ENCODE results near the gene CLK1. TPM values are rescaled to one million over a fixed set of nuclear protein-coding genes. Genes with fewer than 3 reads are reported as not detected.

Gene CLK1
- total and polyA plus RNA-seq, 2 of the 13 experiments (the other 11 are each of a cell fraction or from before 2014, with no cell fraction given): 66.6 to 101 TPM

DNA sequence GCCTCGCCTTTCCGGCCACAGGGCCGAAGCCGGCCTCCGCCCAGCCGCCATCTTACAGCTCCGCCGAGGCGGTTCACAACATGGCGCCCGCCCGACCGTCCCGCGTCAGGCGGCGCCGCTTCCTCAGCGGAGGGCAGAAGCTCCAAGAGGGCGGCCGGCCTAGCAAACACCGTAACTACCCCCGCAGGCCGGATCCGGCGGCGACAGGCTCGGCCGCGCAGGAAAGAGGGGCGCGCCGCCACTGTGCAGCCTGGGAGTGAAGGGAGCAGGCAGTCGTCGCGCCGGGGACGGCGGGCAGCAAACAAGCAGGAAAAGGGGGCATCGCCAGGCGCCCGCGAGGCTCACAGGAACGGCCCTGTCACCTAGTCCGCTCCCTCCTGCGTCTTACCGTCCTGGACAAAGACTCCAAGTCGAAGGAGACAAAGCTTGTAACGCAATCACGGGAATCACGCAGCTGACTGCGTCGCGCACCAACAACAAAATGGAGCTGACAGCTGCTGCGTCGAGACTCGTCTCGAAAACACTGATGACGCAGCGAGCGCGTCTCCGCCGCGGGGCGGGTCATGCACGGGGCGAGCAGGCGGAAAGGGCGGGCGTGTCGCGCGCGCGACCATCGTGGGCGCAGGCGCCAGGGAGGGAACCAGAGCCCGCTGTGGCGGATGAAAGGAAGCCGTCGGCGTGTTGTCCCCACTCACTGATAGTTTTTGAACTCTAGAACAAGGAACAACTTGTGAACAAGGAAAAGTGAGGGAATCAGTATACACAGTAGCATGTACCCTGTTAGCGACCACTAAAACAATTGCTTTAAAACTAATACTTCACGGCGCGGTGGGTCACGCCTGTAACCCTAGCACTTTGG is at the start of gene CLK1 (continued):
- TF ChIP-seq, protein P1, sequence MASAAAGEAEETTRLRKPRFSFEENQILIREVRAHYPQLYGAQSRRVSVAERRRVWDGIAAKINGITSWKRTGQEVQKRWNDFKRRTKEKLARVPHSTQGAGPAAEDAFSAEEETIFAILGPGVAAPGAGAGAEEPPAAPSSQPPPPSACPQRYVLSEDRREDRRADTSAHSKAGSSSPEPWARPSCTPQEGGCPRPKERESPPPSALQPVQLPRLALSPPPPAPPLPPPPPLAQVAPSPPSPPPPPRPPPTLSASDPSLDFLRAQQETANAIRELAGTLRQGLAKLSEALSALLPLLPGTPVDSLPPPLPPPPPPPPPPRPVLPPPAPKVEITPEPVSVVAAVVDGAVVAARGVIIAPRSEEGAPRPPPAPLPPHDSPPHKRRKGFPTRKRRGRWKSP (CRISPR knock-in tag; IDR thresholded peaks at IDR 0.05): peak; percentile 94
- TF ChIP-seq TARDBP (CRISPR knock-in tag; IDR thresholded peaks at IDR 0.05) (peak; percentile 95), IKZF1 (IDR thresholded peaks at IDR 0.05) (no peak), HDAC6 (IDR thresholded peaks at IDR 0.05; ENCODE audit: low read depth, low read length) (no peak), SRSF1 (optimal IDR thresholded peaks at IDR 0.05; ENCODE audit: low read depth, low read length) (peak; percentile 77), ZNF496 (CRISPR knock-in tag; IDR thresholded peaks at IDR 0.05; ENCODE audit: insufficient replicate concordance) (no peak), TRIM24 (CRISPR knock-in tag; IDR thresholded peaks at IDR 0.05) (0 out of 2 replicates have a peak, but pooled peaks have one; percentile 56), RFX1 (IDR thresholded peaks at IDR 0.05) (no peak), ZNF460 (CRISPR knock-in tag; IDR thresholded peaks at IDR 0.05; ENCODE audit: borderline replicate concordance) (peak; percentile 72), ZNF124 (CRISPR knock-in tag; IDR thresholded peaks at IDR 0.05) (peak; percentile 94), ZBTB1 (CRISPR knock-in tag; IDR thresholded peaks at IDR 0.05; ENCODE audit: borderline replicate concordance) (0 out of 2 replicates have a peak, but pooled peaks have one; percentile 65), ATF7-NPFF (CRISPR knock-in tag; IDR thresholded peaks at IDR 0.05; ENCODE audit: low read depth) (peak; percentile 98), ARNT2 (CRISPR knock-in tag; IDR thresholded peaks at IDR 0.05; ENCODE audit: low read depth) (peak; percentile 98), ZNF775 (CRISPR knock-in tag; IDR thresholded peaks at IDR 0.05; ENCODE audit: borderline replicate concordance) (peak; percentile 91; the same call in 1 of the 2 replicates)
- TF ChIP-seq, protein P2, sequence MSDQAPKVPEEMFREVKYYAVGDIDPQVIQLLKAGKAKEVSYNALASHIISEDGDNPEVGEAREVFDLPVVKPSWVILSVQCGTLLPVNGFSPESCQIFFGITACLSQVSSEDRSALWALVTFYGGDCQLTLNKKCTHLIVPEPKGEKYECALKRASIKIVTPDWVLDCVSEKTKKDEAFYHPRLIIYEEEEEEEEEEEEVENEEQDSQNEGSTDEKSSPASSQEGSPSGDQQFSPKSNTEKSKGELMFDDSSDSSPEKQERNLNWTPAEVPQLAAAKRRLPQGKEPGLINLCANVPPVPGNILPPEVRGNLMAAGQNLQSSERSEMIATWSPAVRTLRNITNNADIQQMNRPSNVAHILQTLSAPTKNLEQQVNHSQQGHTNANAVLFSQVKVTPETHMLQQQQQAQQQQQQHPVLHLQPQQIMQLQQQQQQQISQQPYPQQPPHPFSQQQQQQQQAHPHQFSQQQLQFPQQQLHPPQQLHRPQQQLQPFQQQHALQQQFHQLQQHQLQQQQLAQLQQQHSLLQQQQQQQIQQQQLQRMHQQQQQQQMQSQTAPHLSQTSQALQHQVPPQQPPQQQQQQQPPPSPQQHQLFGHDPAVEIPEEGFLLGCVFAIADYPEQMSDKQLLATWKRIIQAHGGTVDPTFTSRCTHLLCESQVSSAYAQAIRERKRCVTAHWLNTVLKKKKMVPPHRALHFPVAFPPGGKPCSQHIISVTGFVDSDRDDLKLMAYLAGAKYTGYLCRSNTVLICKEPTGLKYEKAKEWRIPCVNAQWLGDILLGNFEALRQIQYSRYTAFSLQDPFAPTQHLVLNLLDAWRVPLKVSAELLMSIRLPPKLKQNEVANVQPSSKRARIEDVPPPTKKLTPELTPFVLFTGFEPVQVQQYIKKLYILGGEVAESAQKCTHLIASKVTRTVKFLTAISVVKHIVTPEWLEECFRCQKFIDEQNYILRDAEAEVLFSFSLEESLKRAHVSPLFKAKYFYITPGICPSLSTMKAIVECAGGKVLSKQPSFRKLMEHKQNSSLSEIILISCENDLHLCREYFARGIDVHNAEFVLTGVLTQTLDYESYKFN (CRISPR knock-in tag; conservative IDR thresholded peaks at IDR 0.05): peak; percentile 75; the same call in 1 of the 2 replicates
- TF ChIP-seq, protein P3, sequence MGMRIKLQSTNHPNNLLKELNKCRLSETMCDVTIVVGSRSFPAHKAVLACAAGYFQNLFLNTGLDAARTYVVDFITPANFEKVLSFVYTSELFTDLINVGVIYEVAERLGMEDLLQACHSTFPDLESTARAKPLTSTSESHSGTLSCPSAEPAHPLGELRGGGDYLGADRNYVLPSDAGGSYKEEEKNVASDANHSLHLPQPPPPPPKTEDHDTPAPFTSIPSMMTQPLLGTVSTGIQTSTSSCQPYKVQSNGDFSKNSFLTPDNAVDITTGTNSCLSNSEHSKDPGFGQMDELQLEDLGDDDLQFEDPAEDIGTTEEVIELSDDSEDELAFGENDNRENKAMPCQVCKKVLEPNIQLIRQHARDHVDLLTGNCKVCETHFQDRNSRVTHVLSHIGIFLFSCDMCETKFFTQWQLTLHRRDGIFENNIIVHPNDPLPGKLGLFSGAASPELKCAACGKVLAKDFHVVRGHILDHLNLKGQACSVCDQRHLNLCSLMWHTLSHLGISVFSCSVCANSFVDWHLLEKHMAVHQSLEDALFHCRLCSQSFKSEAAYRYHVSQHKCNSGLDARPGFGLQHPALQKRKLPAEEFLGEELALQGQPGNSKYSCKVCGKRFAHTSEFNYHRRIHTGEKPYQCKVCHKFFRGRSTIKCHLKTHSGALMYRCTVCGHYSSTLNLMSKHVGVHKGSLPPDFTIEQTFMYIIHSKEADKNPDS (CRISPR knock-in tag; IDR thresholded peaks at IDR 0.05): no peak
- TF ChIP-seq, protein P4, sequence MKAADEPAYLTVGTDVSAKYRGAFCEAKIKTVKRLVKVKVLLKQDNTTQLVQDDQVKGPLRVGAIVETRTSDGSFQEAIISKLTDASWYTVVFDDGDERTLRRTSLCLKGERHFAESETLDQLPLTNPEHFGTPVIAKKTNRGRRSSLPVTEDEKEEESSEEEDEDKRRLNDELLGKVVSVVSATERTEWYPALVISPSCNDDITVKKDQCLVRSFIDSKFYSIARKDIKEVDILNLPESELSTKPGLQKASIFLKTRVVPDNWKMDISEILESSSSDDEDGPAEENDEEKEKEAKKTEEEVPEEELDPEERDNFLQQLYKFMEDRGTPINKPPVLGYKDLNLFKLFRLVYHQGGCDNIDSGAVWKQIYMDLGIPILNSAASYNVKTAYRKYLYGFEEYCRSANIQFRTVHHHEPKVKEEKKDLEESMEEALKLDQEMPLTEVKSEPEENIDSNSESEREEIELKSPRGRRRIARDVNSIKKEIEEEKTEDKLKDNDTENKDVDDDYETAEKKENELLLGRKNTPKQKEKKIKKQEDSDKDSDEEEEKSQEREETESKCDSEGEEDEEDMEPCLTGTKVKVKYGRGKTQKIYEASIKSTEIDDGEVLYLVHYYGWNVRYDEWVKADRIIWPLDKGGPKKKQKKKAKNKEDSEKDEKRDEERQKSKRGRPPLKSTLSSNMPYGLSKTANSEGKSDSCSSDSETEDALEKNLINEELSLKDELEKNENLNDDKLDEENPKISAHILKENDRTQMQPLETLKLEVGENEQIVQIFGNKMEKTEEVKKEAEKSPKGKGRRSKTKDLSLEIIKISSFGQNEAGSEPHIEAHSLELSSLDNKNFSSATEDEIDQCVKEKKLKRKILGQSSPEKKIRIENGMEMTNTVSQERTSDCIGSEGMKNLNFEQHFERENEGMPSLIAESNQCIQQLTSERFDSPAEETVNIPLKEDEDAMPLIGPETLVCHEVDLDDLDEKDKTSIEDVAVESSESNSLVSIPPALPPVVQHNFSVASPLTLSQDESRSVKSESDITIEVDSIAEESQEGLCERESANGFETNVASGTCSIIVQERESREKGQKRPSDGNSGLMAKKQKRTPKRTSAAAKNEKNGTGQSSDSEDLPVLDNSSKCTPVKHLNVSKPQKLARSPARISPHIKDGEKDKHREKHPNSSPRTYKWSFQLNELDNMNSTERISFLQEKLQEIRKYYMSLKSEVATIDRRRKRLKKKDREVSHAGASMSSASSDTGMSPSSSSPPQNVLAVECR (CRISPR knock-in tag; IDR thresholded peaks at IDR 0.05; ENCODE audit: borderline replicate concordance): peak; percentile 99
